ENCODE data around the gene FBXL7.

DNA sequence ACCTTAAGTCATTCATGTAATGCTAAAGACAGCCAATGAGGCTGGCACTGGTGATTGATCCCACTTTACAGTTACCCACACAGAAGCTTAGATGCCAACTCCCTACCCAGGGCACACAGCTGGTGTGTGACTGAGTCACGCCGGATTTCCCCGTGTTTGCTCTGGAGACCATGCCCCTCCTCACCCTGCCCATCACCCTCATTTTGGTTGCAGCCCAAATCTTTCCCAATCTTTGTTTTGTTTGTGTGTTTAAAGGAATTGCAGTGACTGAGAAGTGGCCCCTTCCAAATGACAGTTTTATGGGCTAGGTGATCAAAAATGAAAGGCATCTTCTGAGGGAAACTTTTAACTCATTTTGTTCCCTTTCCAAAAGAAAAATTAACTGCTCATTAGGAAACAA, 10.9 kb downstream of the FBXL7 start:
- TF ChIP-seq, protein P1, sequence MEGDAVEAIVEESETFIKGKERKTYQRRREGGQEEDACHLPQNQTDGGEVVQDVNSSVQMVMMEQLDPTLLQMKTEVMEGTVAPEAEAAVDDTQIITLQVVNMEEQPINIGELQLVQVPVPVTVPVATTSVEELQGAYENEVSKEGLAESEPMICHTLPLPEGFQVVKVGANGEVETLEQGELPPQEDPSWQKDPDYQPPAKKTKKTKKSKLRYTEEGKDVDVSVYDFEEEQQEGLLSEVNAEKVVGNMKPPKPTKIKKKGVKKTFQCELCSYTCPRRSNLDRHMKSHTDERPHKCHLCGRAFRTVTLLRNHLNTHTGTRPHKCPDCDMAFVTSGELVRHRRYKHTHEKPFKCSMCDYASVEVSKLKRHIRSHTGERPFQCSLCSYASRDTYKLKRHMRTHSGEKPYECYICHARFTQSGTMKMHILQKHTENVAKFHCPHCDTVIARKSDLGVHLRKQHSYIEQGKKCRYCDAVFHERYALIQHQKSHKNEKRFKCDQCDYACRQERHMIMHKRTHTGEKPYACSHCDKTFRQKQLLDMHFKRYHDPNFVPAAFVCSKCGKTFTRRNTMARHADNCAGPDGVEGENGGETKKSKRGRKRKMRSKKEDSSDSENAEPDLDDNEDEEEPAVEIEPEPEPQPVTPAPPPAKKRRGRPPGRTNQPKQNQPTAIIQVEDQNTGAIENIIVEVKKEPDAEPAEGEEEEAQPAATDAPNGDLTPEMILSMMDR (IDR thresholded peaks at IDR 0.05) = no peak
- TF ChIP-seq POLR2A (IDR thresholded peaks at IDR 0.05) = no peak

Data from lower leg skin (tissue), 3 donors.